HG03378 (cell line): ENCODE measurements around the gene SLX4IP.

Source experiments
- ATAC-seq: cut with Tn5 transposase; IDR thresholded peaks from one replicate; pipeline ENCODE4 v1.9.1; 2021; ENCODE audit warnings: mild to moderate bottlenecking, moderate library complexity; ENCODE audit not compliant: unreplicated experiment

SLX4IP gene

GRCh38 chr20:10519361-10520046 is 84.4 kb downstream of the SLX4IP start:
- peak; percentile 55 for ATAC-seq

DNA sequence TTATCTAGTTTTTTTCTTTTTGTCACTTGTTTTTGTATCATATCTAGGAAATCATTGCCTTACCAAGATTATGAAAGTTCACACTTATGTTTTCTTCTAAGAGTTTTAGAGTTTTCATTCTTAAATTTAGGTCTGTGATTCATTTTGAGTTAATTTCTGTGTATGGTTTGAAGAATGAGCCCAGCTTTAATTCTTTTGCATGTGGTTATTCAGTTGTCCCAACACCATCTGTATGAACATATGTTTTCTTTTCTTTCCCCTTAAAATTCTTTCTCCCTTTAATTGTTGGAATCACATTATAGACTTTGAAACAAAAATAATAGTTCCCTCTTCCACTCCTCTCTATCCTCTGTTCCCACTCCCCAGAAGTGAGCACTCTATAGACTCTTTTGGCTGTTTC is 85.4 kb downstream of the SLX4IP start:
- no peak for ATAC-seq

DNA sequence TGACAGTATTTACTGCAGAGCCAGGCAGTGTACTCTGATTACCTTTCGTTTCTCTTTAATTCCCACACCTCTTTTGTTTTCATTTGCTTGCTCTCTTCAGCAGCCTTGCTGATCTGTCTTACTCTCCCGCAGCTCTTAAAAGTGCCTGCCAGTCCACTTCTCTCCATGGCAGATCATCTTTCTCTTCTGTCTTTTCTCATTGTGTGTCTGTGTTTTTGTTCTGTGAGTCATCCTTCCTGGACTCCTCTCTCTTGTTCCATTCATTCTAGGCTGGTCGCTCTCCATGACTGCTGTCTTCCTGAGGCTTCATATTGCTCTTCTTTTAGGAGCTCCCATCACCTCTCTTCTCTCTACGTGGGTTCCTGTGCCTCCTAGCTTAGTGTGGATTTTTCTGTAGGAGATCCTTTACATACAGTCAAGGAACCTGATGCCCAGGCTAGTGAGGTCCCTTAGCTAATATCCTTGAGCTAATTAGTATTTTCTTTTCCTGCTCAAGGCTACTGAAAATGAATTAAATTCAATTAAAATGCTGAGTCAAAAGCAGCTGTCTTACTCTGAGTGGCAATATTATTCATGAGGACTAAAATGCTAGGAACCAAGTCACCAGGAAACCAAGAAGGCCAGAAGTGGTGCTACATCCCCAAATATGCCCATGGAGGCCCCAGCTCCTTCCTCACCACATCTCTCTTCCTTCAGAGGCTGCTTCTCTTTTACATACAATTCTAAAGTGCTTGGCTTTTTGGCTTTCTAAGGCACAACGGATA is 86.1 kb downstream of the SLX4IP start:
- ATAC-seq: no peak

- ATAC-seq: no peak
Observed at GRCh38 chr20:10521836-10522235, 86.7 kb downstream of the SLX4IP start.

- ATAC-seq: no peak
Observed at GRCh38 chr20:10522328-10522727, 87.2 kb downstream of the SLX4IP start.

DNA sequence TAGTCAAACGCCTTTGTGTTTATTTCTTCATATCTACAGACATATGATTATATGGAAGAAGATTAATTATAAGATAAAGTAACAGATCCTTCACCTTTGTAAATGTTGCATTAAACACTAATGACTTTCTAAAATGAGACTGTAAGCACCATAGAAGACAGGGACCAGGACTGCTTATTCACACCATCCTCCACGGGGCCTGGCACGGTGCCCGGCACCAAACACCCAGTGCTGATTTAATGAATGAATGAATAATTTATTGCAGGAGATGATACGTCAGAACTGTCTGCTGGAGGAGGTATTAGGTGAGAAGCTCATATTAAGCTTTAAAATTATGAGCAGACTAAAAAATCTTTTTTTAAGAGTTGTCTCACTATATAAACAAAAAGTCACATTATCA is 88.3 kb downstream of the SLX4IP start:
- ATAC-seq: no peak

- no peak for ATAC-seq
Observed at GRCh38 chr20:10524034-10524476, 89.0 kb downstream of the SLX4IP start.

- no peak for ATAC-seq
Observed at GRCh38 chr20:10524643-10525042, 89.5 kb downstream of the SLX4IP start.

DNA sequence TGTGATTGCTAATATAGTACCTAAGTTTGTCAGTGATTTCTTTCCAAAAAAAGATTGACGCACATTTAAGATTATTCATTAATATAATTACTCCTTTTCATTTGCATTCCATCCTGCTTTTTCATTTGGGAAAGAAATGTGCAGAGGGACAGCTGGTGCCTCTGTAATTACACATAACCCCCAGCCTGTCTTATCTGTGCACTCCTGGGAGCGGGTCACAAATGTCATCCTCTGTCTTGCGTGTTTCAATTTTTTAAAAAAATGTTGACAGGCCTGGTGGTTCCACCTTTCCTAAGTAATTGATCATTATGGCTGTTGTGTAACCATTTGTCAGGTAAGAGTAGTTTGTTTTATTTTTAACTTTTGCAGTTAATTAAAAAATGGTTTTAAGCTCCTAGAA is 92.7 kb downstream of the SLX4IP start:
- ATAC-seq: no peak

- no peak for ATAC-seq
Observed at GRCh38 chr20:10530883-10531282, 95.8 kb downstream of the SLX4IP start.

GRCh38 chr20:10531848-10532247 is 96.7 kb downstream of the SLX4IP start:
- no peak for ATAC-seq

- no peak for ATAC-seq
Observed at GRCh38 chr20:10532361-10532760, 97.3 kb downstream of the SLX4IP start.

- no peak for ATAC-seq
Observed at GRCh38 chr20:10536531-10536930, 101.4 kb downstream of the SLX4IP start.

- no peak for ATAC-seq
Observed at GRCh38 chr20:10537850-10538480, 102.9 kb downstream of the SLX4IP start.

GRCh38 chr20:10538768-10539167 is 103.7 kb downstream of the SLX4IP start:
- no peak for ATAC-seq

- no peak for ATAC-seq
Observed at GRCh38 chr20:10539818-10540553, 104.9 kb downstream of the SLX4IP start.

DNA sequence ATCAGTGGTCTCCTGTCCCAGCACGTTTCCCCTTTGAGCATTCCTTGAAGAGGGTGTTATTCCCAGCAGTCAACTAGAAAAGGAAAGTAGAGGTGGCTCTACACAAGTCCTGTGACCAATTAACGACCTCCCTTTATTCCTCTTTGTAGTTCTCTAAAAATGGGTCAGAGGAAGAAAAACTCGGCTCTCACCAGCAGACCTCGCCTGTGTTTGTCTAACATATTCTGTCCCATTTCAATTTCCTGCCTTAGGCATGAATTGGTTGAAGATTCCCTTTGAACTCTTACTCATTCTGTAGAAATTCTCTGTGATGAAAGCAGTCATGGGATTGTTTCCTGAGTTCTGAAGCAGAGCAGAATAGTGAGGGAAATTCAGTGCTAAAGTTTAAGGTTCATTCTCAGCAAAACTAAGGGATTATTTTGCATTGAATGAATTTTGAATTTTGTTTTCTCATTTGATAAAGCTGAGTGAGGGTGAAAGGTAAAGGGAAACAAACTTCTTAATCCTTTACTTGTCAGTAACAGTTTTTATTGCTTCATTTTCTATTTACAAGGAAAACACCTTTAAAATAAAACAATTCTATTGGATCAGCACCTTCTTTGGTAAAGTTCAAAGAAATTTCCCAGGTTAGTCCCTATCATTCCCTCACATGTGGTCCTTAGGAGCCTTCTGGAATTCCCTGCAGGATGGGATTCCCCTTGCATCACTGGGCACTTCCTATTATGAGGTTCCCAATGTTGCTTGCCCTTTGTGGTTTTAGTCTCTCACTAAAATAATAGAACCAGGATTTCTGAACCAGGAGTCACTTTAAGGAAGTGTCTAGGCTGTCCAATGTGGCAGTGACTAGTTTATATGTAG is 105.8 kb downstream of the SLX4IP start:
- ATAC-seq: no peak

DNA sequence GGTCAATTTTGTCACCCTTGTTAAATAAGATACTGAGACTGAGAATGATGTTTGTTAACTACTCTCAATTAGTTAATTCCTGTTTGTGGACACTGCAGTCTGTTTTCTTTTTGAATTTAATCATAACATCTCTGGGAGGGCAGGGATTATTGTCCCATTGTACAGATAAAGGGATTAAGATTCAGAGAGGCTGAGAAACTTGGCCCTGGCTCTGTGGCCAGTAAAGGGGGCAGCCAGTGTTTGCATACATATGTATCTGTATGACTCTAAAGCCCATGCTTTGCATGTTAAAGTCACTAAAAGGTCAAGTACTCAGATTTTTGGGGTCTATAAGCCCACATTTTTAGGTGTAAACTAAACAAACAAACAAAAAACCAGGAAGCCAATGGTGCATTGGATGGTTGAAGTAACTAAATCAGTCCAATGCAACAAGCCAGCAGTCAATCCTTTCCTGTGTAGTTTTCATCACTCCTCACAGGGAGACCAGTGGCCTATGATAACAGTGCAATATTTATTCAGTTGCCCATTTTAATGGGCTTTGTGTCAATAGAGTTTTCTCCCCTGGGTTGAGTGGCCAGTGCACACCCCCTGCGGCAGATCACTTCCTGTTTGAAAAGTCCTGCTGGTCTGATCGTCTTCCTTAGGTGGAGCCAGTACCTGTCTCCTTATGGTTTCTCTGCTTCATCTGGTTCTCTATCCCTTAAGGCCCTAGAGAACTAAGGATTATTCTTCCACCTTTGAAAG is 106.7 kb downstream of the SLX4IP start:
- no peak for ATAC-seq

- no peak for ATAC-seq
Observed at GRCh38 chr20:10542442-10542841, 107.3 kb downstream of the SLX4IP start.

DNA sequence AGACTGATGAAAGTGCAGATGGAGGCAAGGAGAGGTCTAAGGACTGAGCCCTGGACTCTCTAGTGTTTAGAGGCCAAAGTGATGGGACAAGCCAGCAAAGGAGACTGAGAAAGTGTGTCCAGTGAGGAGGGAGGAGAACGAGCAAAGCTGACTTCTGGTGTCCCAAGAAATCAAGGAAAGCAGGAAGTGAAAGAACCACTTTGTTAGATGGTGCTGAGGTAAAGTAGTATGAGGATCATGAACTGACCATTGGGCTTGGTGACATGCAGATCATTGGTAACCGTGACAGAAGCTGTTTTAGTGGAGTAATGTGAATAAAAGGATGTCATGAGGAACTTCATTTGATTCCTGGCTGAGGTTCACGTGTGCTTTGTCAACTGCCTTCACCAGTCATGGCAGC is 108.4 kb downstream of the SLX4IP start:
- no peak for ATAC-seq
